Measurements from ENCODE around the gene CNKSR1.
A peak's percentile ranks its signal among the peaks of the same experiment; 100 is the strongest.
"Not testable (repeated sequence)": the region's sequence is repeated elsewhere in the genome, so short reads cannot be mapped to it uniquely, and the experiment has no call there.

CNKSR1 gene

GRCh38 chr1:26188477-26188876, 11.2 kb downstream of the CNKSR1 start:
- DNase-seq, result no peak

GRCh38 chr1:26189331-26189730, 12.0 kb downstream of the CNKSR1 start:
- DNase-seq, result no peak

GRCh38 chr1:26189751-26190275, 12.5 kb downstream of the CNKSR1 start:
- no peak for DNase-seq

GRCh38 chr1:26190373-26190987, 13.2 kb downstream of the CNKSR1 start, which contains the start of gene CATSPER4:
TSS of gene CATSPER4 (plus strand) at chr1:26190602. CDS start at chr1:26190628, 26 bp downstream.
- no peak for DNase-seq

- DNase-seq, result peak in 1 of 5 donors; percentile 46
Measured at GRCh38 chr1:26191739-26192138, 14.4 kb downstream of the CNKSR1 start.

GRCh38 chr1:26195805-26196204, 18.5 kb downstream of the CNKSR1 start:
- no peak for DNase-seq

GRCh38 chr1:26197301-26197700, 20.0 kb downstream of the CNKSR1 start:
- DNase-seq, result no peak

GRCh38 chr1:26197813-26198212, 20.5 kb downstream of the CNKSR1 start:
- no peak for DNase-seq

- DNase-seq, result no peak
Measured at GRCh38 chr1:26200413-26200812, 23.1 kb downstream of the CNKSR1 start.

GRCh38 chr1:26203642-26204318, 26.5 kb downstream of the CNKSR1 start:
- no peak for DNase-seq

GRCh38 chr1:26210147-26210870, 33.0 kb downstream of the CNKSR1 start:
- DNase-seq, result no peak

- DNase-seq, result no peak
Measured at GRCh38 chr1:26212726-26213125, 35.4 kb downstream of the CNKSR1 start.

GRCh38 chr1:26213335-26213905, 36.1 kb downstream of the CNKSR1 start:
- no peak for DNase-seq

- no peak for DNase-seq
Measured at GRCh38 chr1:26215246-26215645, 38.0 kb downstream of the CNKSR1 start.

- no peak for DNase-seq
Measured at GRCh38 chr1:26218906-26219494, 41.7 kb downstream of the CNKSR1 start.

GRCh38 chr1:26220199-26220912, 43.1 kb downstream of the CNKSR1 start:
- no peak for DNase-seq

GRCh38 chr1:26221094-26221493, 43.8 kb downstream of the CNKSR1 start:
- no peak for DNase-seq

- DNase-seq, result no peak
Measured at GRCh38 chr1:26224606-26225005, 47.3 kb downstream of the CNKSR1 start.

GRCh38 chr1:26225033-26225831, 47.9 kb downstream of the CNKSR1 start:
- DNase-seq, result peak in 4 of 5 donors; percentile 16 to 43 (median 32)

- DNase-seq, result not testable (repeated sequence)
Measured at GRCh38 chr1:26230682-26231081, 53.4 kb downstream of the CNKSR1 start.

Data from T-helper 1 cell (primary cell).